ENCODE data around the gene GALNT7.

Gene GALNT7

GRCh38 chr4:173334891-173335752 is 166.5 kb downstream of the GALNT7 start:
- H2AFZ ChIP-seq (ENCODE audit: low read depth), result peak overlapping the region; percentile 53
- peaks cover 51% of the 10 kb centered on the region for H3K4me1 ChIP-seq (ENCODE audit: low read depth, poor library complexity, severe bottlenecking)
- peak overlapping the region; percentile 74 for H3K4me2 ChIP-seq
- no peak for TF ChIP-seq CTCF (conservative IDR thresholded peaks at IDR 0.05; ENCODE audit: low read depth, low read length)
- peaks cover 13% of the 10 kb centered on the region; the same call in 1 of the 2 replicates for H4K20me1 ChIP-seq (ENCODE audit: insufficient read depth)
- peaks cover 52% of the 10 kb centered on the region for H3K79me2 ChIP-seq (ENCODE audit: insufficient read depth, low read depth)
- peak overlapping the region; percentile 100 for H3K9ac ChIP-seq
- no peak overlapping the region for H3K4me3 ChIP-seq (IDR thresholded peaks at IDR 0.05; ENCODE audit: insufficient read depth, low read depth, low read length)
- no peaks in the 10 kb centered on the region for H3K27me3 ChIP-seq (ENCODE audit: insufficient read depth, low read depth)
- H3K36me3 ChIP-seq (ENCODE audit: insufficient read depth), result peaks cover 18% of the 10 kb centered on the region
- peak overlapping the region; percentile 97 for H3K27ac ChIP-seq

- no peak overlapping the region for H3K27ac ChIP-seq
- H3K4me1 ChIP-seq (ENCODE audit: low read depth, poor library complexity, severe bottlenecking), result peaks cover 30% of the 10 kb centered on the region
- H3K36me3 ChIP-seq (ENCODE audit: insufficient read depth), result peaks cover 7% of the 10 kb centered on the region; the same call in 1 of the 2 replicates
- peaks cover 34% of the 10 kb centered on the region for H3K79me2 ChIP-seq (ENCODE audit: insufficient read depth, low read depth)
- no peak overlapping the region for H3K4me2 ChIP-seq
- H4K20me1 ChIP-seq (ENCODE audit: insufficient read depth), result peaks cover 5% of the 10 kb centered on the region; the same call in 1 of the 2 replicates
- no peak overlapping the region for H3K9ac ChIP-seq
- H3K27me3 ChIP-seq (ENCODE audit: insufficient read depth, low read depth), result no peaks in the 10 kb centered on the region
- H3K4me3 ChIP-seq (IDR thresholded peaks at IDR 0.05; ENCODE audit: insufficient read depth, low read depth, low read length), result no peak overlapping the region
- no peak overlapping the region for H2AFZ ChIP-seq (ENCODE audit: low read depth)
- TF ChIP-seq CTCF (conservative IDR thresholded peaks at IDR 0.05; ENCODE audit: low read depth, low read length), result no peak
These were observed 168.9 kb downstream of the GALNT7 start for GRCh38 chr4:173337463-173337862.

GRCh38 chr4:173343832-173344397 is 175.3 kb downstream of the GALNT7 start:
- Histone ChIP-seq H2AFZ (ENCODE audit: low read depth) (no peak overlapping the region), H3K27ac (no peak overlapping the region), H3K36me3 (ENCODE audit: insufficient read depth) (no peaks in the 10 kb centered on the region), H3K79me2 (ENCODE audit: insufficient read depth, low read depth) (no peaks in the 10 kb centered on the region), H3K4me1 (ENCODE audit: low read depth, poor library complexity, severe bottlenecking) (no peaks in the 10 kb centered on the region), H3K4me3 (IDR thresholded peaks at IDR 0.05; ENCODE audit: insufficient read depth, low read depth, low read length) (no peak overlapping the region), H4K20me1 (ENCODE audit: insufficient read depth) (no peaks in the 10 kb centered on the region), H3K4me2 (no peak overlapping the region), H3K9ac (no peak overlapping the region), H3K27me3 (ENCODE audit: insufficient read depth, low read depth) (no peaks in the 10 kb centered on the region)
- no peak for TF ChIP-seq CTCF (conservative IDR thresholded peaks at IDR 0.05; ENCODE audit: low read depth, low read length)

- Histone ChIP-seq H4K20me1 (ENCODE audit: insufficient read depth) (no peaks in the 10 kb centered on the region), H3K4me2 (no peak overlapping the region)
These were observed 177.0 kb downstream of the GALNT7 start for GRCh38 chr4:173345648-173346047.

More at GRCh38 chr4:173345648-173346047, 177.0 kb downstream of the GALNT7 start:
- no peaks in the 10 kb centered on the region for H3K36me3 ChIP-seq (ENCODE audit: insufficient read depth)
- no peak overlapping the region for H3K27ac ChIP-seq
- no peak overlapping the region for H2AFZ ChIP-seq (ENCODE audit: low read depth)
- H3K27me3 ChIP-seq (ENCODE audit: insufficient read depth, low read depth), result no peaks in the 10 kb centered on the region
- no peak for TF ChIP-seq CTCF (conservative IDR thresholded peaks at IDR 0.05; ENCODE audit: low read depth, low read length)
- H3K9ac ChIP-seq, result no peak overlapping the region
- no peaks in the 10 kb centered on the region for H3K4me1 ChIP-seq (ENCODE audit: low read depth, poor library complexity, severe bottlenecking)
- no peak overlapping the region for H3K4me3 ChIP-seq (IDR thresholded peaks at IDR 0.05; ENCODE audit: insufficient read depth, low read depth, low read length)
- H3K79me2 ChIP-seq (ENCODE audit: insufficient read depth, low read depth), result no peaks in the 10 kb centered on the region

Data from KMS-11 (cell line).